ENCODE data around the gene ST7. TPM values are rescaled to one million over a fixed set of nuclear protein-coding genes. Genes with fewer than 3 reads are reported as not detected.

ST7 gene
- total RNA-seq, 4 donors from 2014 or later: 7.2 to 47.9 (median 19.1) TPM

DNA sequence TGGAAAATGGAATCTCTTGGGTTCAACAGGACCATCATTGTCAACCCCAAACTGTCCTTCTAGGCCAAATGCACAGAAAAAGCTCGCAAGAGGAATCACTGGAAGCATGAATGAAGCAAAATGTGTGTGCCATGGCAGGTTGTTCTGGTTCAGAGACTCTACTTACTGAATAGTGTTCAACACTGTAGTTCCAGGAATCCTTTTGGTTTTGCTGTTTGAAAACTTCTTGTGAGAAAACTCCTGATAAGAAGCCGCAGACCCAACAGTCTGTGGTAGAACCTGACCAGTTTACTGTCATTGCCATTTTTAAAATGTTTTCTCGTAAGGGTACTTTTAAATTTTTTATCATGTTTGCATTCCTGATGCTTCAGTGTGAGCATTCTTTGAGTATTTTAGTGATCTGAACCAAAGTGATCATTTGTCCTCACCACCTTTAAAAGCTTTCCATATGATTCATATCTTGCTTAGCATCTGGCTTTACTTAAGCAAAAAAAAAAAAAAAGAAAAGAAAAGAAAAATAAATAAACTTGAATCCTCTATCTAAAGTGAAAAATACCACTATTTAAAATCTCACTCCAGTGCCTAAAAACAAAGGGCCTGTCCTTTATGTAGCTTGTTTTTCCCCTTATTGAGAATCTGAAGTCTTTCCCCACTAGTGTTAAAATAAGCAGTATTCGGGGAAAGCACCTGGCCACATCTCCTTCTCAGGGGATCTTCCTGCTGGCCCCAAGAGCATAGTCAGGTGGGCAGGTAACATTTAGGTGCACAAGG lies 277.2 kb downstream of the ST7 start:
- H3K36me3 ChIP-seq: no peaks in the 10 kb centered on the region
- H3K9me3 ChIP-seq: no peaks in the 10 kb centered on the region
- WGBS, 2 donors (ENCODE audit: low coverage in 1 of 2): 82 to 94% methylated on average over 4 of the region's 4 CpGs
- H3K27ac ChIP-seq: no peak overlapping the region
- H3K27me3 ChIP-seq: no peaks in the 10 kb centered on the region
- intact Hi-C loops (cut with DNase I; ENCODE audit: low total_unique reads): no loop called here
- no peak for DNase-seq
- H3K4me1 ChIP-seq: no peaks in the 10 kb centered on the region
- no peak overlapping the region for H3K4me3 ChIP-seq
- in situ Hi-C loops (cut with MboI; ENCODE audit: low pct_ligation_motif_present in 1 of 4, low pct_unique_long_range_greater_than_20kb in 1 of 4, low sequenced_read_pairs in 3 of 4): no loop called here
- TF ChIP-seq EP300 (IDR thresholded peaks at IDR 0.05; ENCODE audit: low read depth): no peak
- TF ChIP-seq, protein P1, sequence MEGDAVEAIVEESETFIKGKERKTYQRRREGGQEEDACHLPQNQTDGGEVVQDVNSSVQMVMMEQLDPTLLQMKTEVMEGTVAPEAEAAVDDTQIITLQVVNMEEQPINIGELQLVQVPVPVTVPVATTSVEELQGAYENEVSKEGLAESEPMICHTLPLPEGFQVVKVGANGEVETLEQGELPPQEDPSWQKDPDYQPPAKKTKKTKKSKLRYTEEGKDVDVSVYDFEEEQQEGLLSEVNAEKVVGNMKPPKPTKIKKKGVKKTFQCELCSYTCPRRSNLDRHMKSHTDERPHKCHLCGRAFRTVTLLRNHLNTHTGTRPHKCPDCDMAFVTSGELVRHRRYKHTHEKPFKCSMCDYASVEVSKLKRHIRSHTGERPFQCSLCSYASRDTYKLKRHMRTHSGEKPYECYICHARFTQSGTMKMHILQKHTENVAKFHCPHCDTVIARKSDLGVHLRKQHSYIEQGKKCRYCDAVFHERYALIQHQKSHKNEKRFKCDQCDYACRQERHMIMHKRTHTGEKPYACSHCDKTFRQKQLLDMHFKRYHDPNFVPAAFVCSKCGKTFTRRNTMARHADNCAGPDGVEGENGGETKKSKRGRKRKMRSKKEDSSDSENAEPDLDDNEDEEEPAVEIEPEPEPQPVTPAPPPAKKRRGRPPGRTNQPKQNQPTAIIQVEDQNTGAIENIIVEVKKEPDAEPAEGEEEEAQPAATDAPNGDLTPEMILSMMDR (IDR thresholded peaks at IDR 0.05): no peak
- TF ChIP-seq POLR2AphosphoS5 (IDR thresholded peaks at IDR 0.05): no peak
- no peak for TF ChIP-seq POLR2A (IDR thresholded peaks at IDR 0.05)

DNA sequence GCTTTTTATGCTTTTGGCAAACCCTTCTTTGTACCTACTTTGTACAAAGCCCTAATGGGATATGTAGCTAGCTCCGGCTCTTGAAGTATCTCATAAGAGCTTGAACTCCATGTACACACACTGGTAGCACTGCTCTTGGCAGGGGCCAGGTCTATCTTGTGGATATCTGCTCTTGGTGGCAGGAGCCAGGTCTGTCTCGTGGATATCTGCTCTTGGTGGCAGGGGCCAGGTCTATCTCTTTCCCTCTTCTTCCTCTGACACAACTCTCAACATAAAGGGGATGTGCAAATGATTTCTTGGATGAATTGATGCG lies 277.7 kb downstream of the ST7 start:
- Histone ChIP-seq H3K4me3 (no peak overlapping the region), H3K27me3 (no peaks in the 10 kb centered on the region), H3K4me1 (no peaks in the 10 kb centered on the region), H3K27ac (no peak overlapping the region), H3K36me3 (no peaks in the 10 kb centered on the region), H3K9me3 (peaks cover 0 to 3% of the 10 kb centered on the region in 2 donors)
- no peak for DNase-seq
- intact Hi-C loops (cut with DNase I; ENCODE audit: low total_unique reads): no loop called here
- TF ChIP-seq EP300 (IDR thresholded peaks at IDR 0.05; ENCODE audit: low read depth): no peak
- TF ChIP-seq, protein P1 (IDR thresholded peaks at IDR 0.05): no peak
- in situ Hi-C loops (cut with MboI; ENCODE audit: low pct_ligation_motif_present in 1 of 4, low pct_unique_long_range_greater_than_20kb in 1 of 4, low sequenced_read_pairs in 3 of 4): no loop called here
- 72 to 83% methylated on average over 2 to 3 of the region's 3 CpGs for WGBS, 2 donors (ENCODE audit: low coverage in 1 of 2)

DNA sequence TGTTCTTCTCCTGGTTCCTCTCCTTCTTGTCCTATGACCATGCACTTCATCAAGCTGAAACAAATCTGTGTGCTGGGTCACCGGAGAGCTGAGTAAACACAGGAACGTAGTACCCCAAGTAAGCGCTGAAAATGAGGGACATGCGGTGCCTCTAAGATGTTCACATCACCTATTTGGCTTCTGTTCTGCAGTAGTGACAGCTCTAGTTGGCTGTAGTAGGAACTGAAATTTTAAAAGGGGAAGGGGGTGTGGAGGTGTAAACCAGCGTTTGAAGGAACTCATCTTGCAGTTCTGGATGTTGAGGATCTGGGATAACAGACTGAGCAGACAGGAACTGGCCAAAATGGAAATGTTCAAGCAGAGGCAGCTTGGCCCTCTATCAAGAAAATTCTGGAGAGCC lies 284.3 kb downstream of the ST7 start:
- Histone ChIP-seq H3K36me3 (no peaks in the 10 kb centered on the region), H3K4me1 (no peaks in the 10 kb centered on the region), H3K27me3 (no peaks in the 10 kb centered on the region), H3K4me3 (no peak overlapping the region), H3K27ac (no peak overlapping the region), H3K9me3 (peaks cover 0 to 4% of the 10 kb centered on the region in 2 donors)
- intact Hi-C loops (cut with DNase I; ENCODE audit: low total_unique reads) (no loop called here), in situ Hi-C loops (cut with MboI; ENCODE audit: low pct_ligation_motif_present in 1 of 4, low pct_unique_long_range_greater_than_20kb in 1 of 4, low sequenced_read_pairs in 3 of 4) (no loop called here)
- TF ChIP-seq POLR2AphosphoS5 (IDR thresholded peaks at IDR 0.05) (no peak), EP300 (IDR thresholded peaks at IDR 0.05; ENCODE audit: low read depth) (no peak), POLR2A (IDR thresholded peaks at IDR 0.05) (no peak)
- TF ChIP-seq, protein P1 (IDR thresholded peaks at IDR 0.05): no peak
- 66 to 90% methylated on average over 2 to 5 of the region's 5 CpGs for WGBS, 2 donors (ENCODE audit: low coverage in 1 of 2)
- no peak for DNase-seq

DNA sequence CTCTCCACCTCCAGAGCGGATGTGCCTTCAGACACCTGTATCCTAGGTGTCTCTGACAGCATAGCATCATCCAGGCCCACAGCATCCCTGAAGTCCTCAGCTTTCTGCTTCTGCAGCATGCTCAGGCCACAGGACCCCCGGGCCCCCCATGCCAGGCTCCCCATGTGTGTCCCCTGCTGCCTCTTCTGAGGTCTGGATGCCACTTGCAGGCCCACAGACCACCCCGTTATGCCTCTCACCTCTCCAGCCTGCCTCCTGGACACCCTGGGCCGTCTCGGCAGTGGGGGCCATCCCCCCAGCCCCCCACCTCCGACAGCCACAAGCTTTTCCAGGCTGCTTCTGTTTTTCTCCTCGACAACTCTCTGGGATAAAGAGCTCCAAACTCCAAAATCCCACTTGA lies 285.2 kb downstream of the ST7 start:
- no peak for TF ChIP-seq EP300 (IDR thresholded peaks at IDR 0.05; ENCODE audit: low read depth)
- TF ChIP-seq POLR2A (IDR thresholded peaks at IDR 0.05): no peak
- TF ChIP-seq POLR2AphosphoS5 (IDR thresholded peaks at IDR 0.05): no peak
- TF ChIP-seq, protein P1 (IDR thresholded peaks at IDR 0.05): no peak
- Histone ChIP-seq H3K4me1 (no peaks in the 10 kb centered on the region), H3K27me3 (no peaks in the 10 kb centered on the region), H3K27ac (no peak overlapping the region), H3K9me3 (peaks cover 0 to 4% of the 10 kb centered on the region in 2 donors), H3K36me3 (no peaks in the 10 kb centered on the region), H3K4me3 (no peak overlapping the region)
- no peak for DNase-seq
- in situ Hi-C loops (cut with MboI; ENCODE audit: low pct_ligation_motif_present in 1 of 4, low pct_unique_long_range_greater_than_20kb in 1 of 4, low sequenced_read_pairs in 3 of 4): no loop called here
- 73% methylated on average over 7 of the region's 7 CpGs; no CpG with 5 or more reads in 1 of the 2 donors for WGBS, 2 donors (ENCODE audit: low coverage in 1 of 2)
- intact Hi-C loops (cut with DNase I; ENCODE audit: low total_unique reads): no loop called here

Measured in transverse colon (tissue), 4 donors.